Astrocyte (in vitro differentiated cells and primary cell): ENCODE results near the gene ADM5.
A peak's percentile ranks its signal among the peaks of the same experiment; 100 is the strongest.

Source experiments
- EZH2 ChIP-seq: IDR thresholded peaks from 2 replicates; pipeline ENCODE4 v1.6.1; 2012; ENCODE audit warnings: mild to moderate bottlenecking, low read length, inconsistent platforms; ENCODE audit not compliant: insufficient read depth
- TF ChIP-seq, protein P1 (sequence below): IDR thresholded peaks from 2 replicates; pipeline ENCODE4 v1.5.1; 2011; ENCODE audit warnings: low read depth, mild to moderate bottlenecking, inconsistent platforms, low read length, moderate library complexity; ENCODE audit not compliant: insufficient read depth

DNA sequence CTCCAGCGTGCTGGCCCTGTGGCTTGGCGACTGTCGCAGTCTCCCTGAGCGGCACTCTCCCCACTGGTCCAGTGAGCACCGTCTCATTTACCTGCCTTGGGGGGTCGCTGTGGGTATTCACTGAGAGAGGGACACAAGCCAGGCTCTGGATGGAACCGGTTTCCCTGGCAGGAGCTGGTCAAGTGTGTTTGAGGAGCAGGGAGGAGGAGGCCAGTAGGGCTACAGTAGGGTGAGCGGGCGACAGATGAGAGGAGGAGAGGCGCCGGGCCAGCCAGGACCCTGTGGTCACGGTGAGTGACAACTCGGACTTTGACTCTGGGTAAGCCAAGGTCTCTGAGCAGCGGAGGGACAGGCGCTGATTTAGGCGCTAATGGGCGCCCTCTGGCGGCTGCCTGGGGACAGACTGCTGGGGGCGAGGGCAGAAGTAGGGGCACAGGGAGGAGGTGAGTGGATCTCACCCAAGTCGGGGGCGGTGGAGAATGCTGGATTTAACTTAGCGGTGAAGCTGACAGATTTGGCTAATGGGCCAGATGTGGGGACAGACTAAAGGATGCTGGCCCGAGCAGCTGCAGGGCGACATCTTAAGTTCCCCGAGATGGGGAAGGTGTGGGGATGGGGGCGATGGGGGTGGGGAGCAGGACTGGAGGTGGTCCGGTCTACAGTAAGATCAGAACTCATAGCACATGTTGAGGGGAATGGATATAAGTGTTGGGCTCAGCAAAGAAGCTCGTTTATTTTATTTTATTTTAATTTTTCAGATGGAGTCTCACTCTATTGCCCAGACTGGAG lies 17.1 kb upstream of the ADM5 start:
- TF ChIP-seq, protein P1, sequence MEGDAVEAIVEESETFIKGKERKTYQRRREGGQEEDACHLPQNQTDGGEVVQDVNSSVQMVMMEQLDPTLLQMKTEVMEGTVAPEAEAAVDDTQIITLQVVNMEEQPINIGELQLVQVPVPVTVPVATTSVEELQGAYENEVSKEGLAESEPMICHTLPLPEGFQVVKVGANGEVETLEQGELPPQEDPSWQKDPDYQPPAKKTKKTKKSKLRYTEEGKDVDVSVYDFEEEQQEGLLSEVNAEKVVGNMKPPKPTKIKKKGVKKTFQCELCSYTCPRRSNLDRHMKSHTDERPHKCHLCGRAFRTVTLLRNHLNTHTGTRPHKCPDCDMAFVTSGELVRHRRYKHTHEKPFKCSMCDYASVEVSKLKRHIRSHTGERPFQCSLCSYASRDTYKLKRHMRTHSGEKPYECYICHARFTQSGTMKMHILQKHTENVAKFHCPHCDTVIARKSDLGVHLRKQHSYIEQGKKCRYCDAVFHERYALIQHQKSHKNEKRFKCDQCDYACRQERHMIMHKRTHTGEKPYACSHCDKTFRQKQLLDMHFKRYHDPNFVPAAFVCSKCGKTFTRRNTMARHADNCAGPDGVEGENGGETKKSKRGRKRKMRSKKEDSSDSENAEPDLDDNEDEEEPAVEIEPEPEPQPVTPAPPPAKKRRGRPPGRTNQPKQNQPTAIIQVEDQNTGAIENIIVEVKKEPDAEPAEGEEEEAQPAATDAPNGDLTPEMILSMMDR = peak; percentile 93
- no peak for TF ChIP-seq EZH2
